Ovary (tissue), 3 donors: ENCODE results near the gene STEAP3.

Experiments
- CTCF ChIP-seq, 3 donors: fragments of 450-650 bp in 2 of 3; fragments of 200-600 bp in 1 of 3; IDR thresholded peaks; one replicate each; pipeline versions ENCODE4 v1.5.1 to v1.8.0; 2016 to 2022; ENCODE audit warnings: antibody characterized with exemption in 3 of 3, mild to moderate bottlenecking in 1 of 3
- POLR2A ChIP-seq: fragments of 450-650 bp; IDR thresholded peaks from one replicate; pipeline ENCODE4 v1.6.1; 2017; ENCODE audit warnings: antibody characterized with exemption, mild to moderate bottlenecking, moderate library complexity
- donor health status: DM: no; HTN: no; CAD: no.

- TF ChIP-seq CTCF (IDR thresholded peaks at IDR 0.05) (no peak), POLR2A (no peak)
These were observed 17.4 kb upstream of the STEAP3 start for GRCh38 chr2:119206201-119206600.
